Hematopoietic multipotent progenitor cell (in vitro differentiated cells): ENCODE results near the gene SOX30. TPM values are rescaled to one million over a fixed set of nuclear protein-coding genes. Genes with fewer than 3 reads are reported as not detected.

Source experiments
- DNase-seq, 3 donors: peaks; one replicate each; pipeline ENCODE4 v3.0.0-alpha.2; 2011 to 2015; ENCODE audit warnings: low read depth in 2 of 3, low spot score in 2 of 3
- total RNA-seq: library from RNA; depleted of rRNA; stranded (reverse); fragments of >200 nt; gene quantifications from one replicate; pipeline ENCODE4 v1.2.3, GENCODE V29; 2012

The SOX30 gene
- total RNA-seq, 1 donor: under 0.01 TPM

- no peak for DNase-seq
Measured at GRCh38 chr5:157665467-157666070, 13.3 kb upstream of the SOX30 start.

- DNase-seq: no peak
Measured at GRCh38 chr5:157659868-157660660, 7.8 kb upstream of the SOX30 start.

GRCh38 chr5:157658893-157659292 is 6.7 kb upstream of the SOX30 start:
- DNase-seq: no peak

GRCh38 chr5:157657516-157657915 is 5.3 kb upstream of the SOX30 start:
- no peak for DNase-seq

- DNase-seq: peak; percentile 67 to 83 (median 79)
Measured at GRCh38 chr5:157651623-157652376, 438 bp downstream of the SOX30 start.

GRCh38 chr5:157650991-157651611 is 1.1 kb downstream of the SOX30 start:
- no peak for DNase-seq

- DNase-seq: no peak
Measured at GRCh38 chr5:157649101-157649500, 3.1 kb downstream of the SOX30 start.

GRCh38 chr5:157648275-157648990 is 3.8 kb downstream of the SOX30 start:
- no peak for DNase-seq

GRCh38 chr5:157640406-157641066 is 11.7 kb downstream of the SOX30 start:
- DNase-seq: no peak

GRCh38 chr5:157630341-157630740 is 21.9 kb downstream of the SOX30 start:
- no peak for DNase-seq

GRCh38 chr5:157626831-157627230 is 25.4 kb downstream of the SOX30 start:
- DNase-seq: no peak

GRCh38 chr5:157624144-157624543 is 28.1 kb downstream of the SOX30 start:
- no peak for DNase-seq

GRCh38 chr5:157620776-157621175 is 31.5 kb downstream of the SOX30 start:
- DNase-seq: no peak

- DNase-seq: no peak
Measured at GRCh38 chr5:157618191-157618765, 34.0 kb downstream of the SOX30 start.

- DNase-seq: no peak
Measured at GRCh38 chr5:157616785-157617184, 35.5 kb downstream of the SOX30 start.

GRCh38 chr5:157613385-157614245 is 38.6 kb downstream of the SOX30 start:
- peak in 1 of 3 donors; percentile 18 for DNase-seq

- DNase-seq: no peak
Measured at GRCh38 chr5:157612581-157612980, 39.7 kb downstream of the SOX30 start.

GRCh38 chr5:157611571-157612476 is 40.4 kb downstream of the SOX30 start:
- peak in 1 of 3 donors; percentile 8 for DNase-seq
